ENCODE data around the gene SEC14L5.

DNA sequence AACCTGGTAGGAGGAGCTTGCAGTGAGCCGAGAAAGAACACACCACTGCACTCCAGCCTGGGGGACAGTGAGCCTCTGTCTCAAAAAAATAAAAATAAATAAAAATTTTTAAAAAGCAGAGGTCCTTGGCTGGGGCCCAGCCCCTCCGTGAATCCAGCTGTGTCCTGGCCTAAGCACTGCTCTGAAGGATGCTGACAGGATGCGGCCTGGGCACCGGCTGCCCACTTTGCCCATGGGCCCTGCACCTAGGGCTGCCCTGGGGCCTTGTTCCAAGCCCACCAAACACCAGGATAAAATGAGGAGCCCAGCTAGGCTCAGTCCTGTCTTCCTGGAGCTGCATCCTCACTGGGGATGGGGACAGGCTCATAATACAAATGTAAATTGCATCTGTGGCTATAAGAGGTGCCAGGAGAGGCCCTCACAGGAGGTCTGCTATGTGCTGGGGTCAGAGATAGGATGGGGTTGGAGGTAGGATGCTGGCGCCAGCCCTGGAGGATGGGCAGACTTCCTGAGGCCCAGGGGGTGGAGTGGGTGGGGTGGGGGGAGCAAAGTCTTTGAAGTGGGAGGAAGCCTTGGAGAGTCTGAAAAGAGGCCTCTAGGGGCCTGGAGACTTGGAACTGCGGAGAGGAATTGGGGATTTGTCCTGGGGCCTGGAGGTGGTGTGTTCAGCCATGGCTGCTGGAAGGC is 101.4 kb downstream of the SEC14L5 start:
- TF ChIP-seq, protein P1, sequence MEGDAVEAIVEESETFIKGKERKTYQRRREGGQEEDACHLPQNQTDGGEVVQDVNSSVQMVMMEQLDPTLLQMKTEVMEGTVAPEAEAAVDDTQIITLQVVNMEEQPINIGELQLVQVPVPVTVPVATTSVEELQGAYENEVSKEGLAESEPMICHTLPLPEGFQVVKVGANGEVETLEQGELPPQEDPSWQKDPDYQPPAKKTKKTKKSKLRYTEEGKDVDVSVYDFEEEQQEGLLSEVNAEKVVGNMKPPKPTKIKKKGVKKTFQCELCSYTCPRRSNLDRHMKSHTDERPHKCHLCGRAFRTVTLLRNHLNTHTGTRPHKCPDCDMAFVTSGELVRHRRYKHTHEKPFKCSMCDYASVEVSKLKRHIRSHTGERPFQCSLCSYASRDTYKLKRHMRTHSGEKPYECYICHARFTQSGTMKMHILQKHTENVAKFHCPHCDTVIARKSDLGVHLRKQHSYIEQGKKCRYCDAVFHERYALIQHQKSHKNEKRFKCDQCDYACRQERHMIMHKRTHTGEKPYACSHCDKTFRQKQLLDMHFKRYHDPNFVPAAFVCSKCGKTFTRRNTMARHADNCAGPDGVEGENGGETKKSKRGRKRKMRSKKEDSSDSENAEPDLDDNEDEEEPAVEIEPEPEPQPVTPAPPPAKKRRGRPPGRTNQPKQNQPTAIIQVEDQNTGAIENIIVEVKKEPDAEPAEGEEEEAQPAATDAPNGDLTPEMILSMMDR (IDR thresholded peaks at IDR 0.05; ENCODE audit: low read length): no peak
- TF ChIP-seq EZH2 (optimal IDR thresholded peaks at IDR 0.05; ENCODE audit: low read depth, low read length): no peak

Data from MM.1S (cell line).